GM19239 (cell line): Measurements from ENCODE around the gene ANKRD52.
"Not testable (repeated sequence)": the region's sequence is repeated elsewhere in the genome, so short reads cannot be mapped to it uniquely, and the experiment has no call there.

ENCODE experiments used
- DNase-seq: peaks from one replicate; pipeline ENCODE4 v3.0.0; 2011; ENCODE audit warnings: low spot score; ENCODE audit not compliant: insufficient read length
- FAIRE-seq: peaks from 2 replicates; lab custom pipeline; 2011; peaks lifted over from hg19 to GRCh38; lab: Jason Lieb, UNC

ANKRD52 gene

GRCh38 chr12:56274299-56274698, 16.1 kb upstream of the ANKRD52 start:
- FAIRE-seq (no peak), DNase-seq (no peak)

GRCh38 chr12:56272468-56272867, 14.3 kb upstream of the ANKRD52 start:
- not testable (repeated sequence) for DNase-seq, FAIRE-seq

DNA sequence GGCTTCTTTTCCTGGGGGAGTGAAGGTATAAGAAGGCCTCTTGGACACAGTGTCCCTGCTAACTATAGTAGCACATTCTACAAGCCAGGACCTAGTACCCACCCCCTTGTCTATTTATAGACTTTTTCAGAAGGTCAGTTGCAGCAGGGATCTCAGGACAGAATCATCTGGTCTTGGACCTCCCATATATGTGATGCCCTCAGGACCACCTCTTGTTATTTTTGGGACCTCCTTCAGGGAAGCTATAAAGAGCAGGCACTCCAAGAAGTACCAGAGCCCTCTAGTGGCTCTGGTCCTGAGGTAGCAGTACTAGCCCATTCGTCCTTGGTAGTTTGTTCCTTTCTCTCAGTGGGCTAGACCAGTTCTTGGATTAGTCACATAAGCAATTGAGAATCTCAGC, 12.8 kb upstream of the ANKRD52 start:
- FAIRE-seq: no peak
- no peak for DNase-seq

- DNase-seq (no peak), FAIRE-seq (no peak)
These were observed 9.4 kb upstream of the ANKRD52 start for GRCh38 chr12:56267443-56268071.

- DNase-seq (peak; percentile 90), FAIRE-seq (peak; percentile 78)
These were observed 8.7 kb upstream of the ANKRD52 start, which contains the start of gene COQ10A for GRCh38 chr12:56266693-56267442. Gene COQ10A (plus strand): TSS chr12:56266942. CDS start chr12:56267119, 177 bp downstream.

- FAIRE-seq, DNase-seq: not testable (repeated sequence)
These were observed 8.0 kb upstream of the ANKRD52 start for GRCh38 chr12:56266068-56266692.

DNA sequence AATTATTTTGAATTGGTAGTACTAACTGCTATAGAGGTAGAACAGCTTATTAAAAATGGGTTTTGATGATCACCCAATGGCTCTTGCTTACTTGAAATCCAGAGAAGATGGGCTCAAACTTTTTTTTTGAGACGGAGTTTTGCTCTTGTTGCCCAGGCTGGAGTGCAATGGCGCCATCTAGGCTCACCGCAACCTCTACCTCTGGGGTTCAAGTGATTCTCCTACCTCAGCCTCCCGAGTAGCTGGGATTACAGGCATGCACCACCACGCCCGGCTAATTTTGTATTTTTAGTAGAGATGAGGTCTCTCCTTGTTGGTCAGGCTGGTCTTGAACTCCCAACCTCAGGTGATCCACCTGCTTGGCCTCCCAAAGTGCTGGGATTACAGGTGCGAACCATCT, 4.8 kb upstream of the ANKRD52 start:
- not testable (repeated sequence) for FAIRE-seq, DNase-seq

GRCh38 chr12:56261503-56262232, 3.5 kb upstream of the ANKRD52 start:
- DNase-seq: no peak
- FAIRE-seq: no peak

- FAIRE-seq: no peak
- no peak for DNase-seq
These were observed 2.7 kb upstream of the ANKRD52 start for GRCh38 chr12:56260921-56261320.

GRCh38 chr12:56260380-56260779, 2.2 kb upstream of the ANKRD52 start:
- DNase-seq (no peak), FAIRE-seq (no peak)

- FAIRE-seq: no peak
- DNase-seq: no peak
These were observed 618 bp upstream of the ANKRD52 start for GRCh38 chr12:56258820-56259183.

DNA sequence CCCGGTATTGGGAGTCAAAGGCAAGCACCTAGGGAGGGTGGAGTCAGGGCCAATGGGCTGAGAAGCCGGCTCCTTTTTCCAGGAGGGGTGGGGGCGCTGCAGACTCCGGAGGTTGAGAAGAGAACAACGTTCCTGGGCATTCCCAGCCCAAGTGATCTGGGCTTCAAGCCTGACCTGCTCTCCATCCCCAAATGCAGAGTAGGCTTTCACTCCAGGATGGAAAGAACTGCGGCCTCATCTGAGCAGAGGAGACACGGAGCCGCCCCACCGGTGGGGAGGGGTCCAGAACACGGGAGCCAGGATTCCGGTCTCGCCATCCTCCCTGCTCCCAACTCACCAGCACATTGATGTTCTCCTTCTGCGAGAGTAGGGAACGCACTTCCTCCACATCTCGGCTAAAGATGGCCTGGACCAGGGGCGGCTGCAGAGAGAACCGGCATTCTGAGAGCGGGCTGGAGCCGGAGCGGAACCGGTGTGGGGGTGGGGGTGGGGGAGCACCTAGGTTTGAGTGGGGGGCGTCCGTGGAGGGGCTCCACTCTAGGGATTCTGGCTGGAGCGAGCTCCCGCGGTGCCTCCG, 605 bp downstream of the ANKRD52 start:
- DNase-seq (no peak), FAIRE-seq (peak; percentile 35)

DNA sequence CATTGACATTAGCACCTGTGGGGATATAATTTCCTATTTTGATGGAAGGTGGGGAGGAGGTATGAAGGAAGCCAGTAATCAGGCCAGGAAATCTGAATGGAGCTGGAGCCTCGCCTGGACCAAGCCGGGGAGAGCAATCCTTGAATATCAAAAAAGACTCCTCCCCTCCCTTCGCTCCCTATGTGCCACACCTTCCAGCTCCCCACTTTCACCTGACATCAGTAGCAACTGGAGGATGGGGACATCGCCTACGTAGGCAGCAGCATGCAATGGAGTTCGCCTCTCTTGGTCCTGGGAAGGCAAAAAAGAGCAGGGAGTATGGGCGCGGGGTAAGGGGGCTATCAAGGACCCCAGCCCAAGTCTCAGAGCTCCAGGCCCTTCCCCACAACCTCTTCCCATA, 1.1 kb downstream of the ANKRD52 start:
- DNase-seq (no peak), FAIRE-seq (no peak)

DNA sequence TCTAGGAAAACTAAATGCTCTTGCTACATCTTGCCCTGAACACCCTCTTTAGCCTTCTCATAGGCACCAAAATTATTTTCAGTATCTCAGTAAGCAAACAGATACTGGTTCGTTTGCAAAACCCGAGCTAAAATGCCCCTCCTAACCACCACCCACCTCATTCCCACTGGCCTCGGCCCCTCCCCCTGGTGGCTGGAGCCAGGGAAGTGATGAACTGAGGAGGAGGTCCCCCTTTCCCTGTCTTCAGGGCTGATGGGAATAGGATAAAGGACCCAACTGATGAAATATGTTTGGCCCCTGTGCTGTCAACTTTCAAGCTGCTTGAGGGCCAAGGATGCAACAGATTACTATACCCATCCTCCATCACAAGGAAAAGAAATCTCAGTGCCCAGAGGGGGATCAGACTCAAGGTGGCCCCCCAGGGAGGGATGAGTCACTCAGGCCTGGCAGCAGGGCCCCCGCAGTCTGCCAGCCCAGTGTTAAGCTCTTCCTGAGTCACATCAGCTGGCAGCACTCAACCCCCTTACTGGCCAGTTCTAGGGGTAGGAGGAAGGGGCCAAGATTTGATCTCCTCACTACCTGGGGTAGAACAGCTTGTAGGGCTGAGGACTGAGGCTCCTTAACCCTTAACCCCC, 1.7 kb downstream of the ANKRD52 start:
- no peak for DNase-seq
- FAIRE-seq: no peak

- FAIRE-seq (no peak), DNase-seq (no peak)
These were observed 2.5 kb downstream of the ANKRD52 start for GRCh38 chr12:56255671-56256070.

- no peak for FAIRE-seq
- DNase-seq: no peak
These were observed 5.1 kb downstream of the ANKRD52 start for GRCh38 chr12:56253091-56253490.

DNA sequence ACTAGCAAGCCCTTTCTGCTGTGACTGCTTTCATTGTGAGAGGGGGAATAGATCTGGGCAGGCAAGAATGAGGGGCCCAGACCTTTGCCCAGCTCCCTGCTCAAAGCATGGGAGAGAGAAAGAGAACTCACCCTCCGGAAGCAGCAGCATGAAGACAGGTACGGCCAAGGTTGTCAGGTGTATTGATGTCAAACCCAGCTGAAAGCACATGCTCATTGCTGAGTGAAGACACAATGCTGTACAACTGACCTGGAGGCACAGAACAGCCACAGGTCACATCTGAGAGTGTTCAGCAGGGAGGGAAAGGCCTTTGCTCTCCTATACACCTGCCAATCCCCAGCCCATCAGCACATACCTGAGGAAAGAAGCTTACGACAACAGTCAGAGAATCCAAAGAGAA, 5.5 kb downstream of the ANKRD52 start:
- DNase-seq (no peak), FAIRE-seq (no peak)

DNA sequence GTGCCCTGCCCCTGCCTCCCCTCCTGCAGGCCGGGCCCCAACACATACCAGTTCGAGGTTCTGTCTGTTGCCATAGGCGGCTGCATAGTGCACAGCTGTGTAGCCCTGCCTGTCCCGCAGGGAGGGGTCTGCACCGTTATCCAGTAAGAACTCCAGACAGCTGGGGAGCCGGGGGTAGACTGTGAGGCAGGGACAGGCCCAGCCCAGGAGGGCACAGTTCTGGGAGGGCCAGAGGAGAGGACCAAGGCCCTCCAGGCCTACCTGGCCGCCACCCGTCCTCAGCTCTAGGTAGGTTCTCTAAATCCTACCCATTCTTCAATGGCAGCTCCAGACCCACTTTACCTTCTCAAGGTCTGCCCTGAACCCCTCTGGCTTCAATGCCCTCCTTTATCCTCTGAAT, 9.5 kb downstream of the ANKRD52 start:
- no peak for DNase-seq
- FAIRE-seq: no peak

GRCh38 chr12:56247923-56248322, 10.3 kb downstream of the ANKRD52 start:
- no peak for DNase-seq
- no peak for FAIRE-seq

- FAIRE-seq (no peak), DNase-seq (no peak)
These were observed 13.7 kb downstream of the ANKRD52 start for GRCh38 chr12:56244494-56244893.
